GM12875 (cell line): ENCODE results near the gene NAGS.
"Not testable (repeated sequence)": the region's sequence is repeated elsewhere in the genome, so short reads cannot be mapped to it uniquely, and the experiment has no call there.

Experiments
- H3K4me3 ChIP-seq: one replicate; pipeline ENCODE4 v1.5.1; 2011; ENCODE audit warnings: low read depth, low read length, control low read depth
- CTCF ChIP-seq: IDR thresholded peaks from 2 replicates; pipeline ENCODE4 v1.5.1; 2011; ENCODE audit warnings: low read depth, mild to moderate bottlenecking, control low read depth, inconsistent platforms, low read length, moderate library complexity, borderline replicate concordance; ENCODE audit not compliant: insufficient read depth

The NAGS gene

GRCh38 chr17:43986225-43986981 lies 18.0 kb upstream of the NAGS start:
- no peak overlapping the region for H3K4me3 ChIP-seq
- TF ChIP-seq CTCF: no peak

- no peak for TF ChIP-seq CTCF
- H3K4me3 ChIP-seq: no peak overlapping the region
These were observed 17.0 kb upstream of the NAGS start for GRCh38 chr17:43987131-43988021.

GRCh38 chr17:43988301-43988700 lies 16.1 kb upstream of the NAGS start:
- H3K4me3 ChIP-seq: no peak overlapping the region
- TF ChIP-seq CTCF: no peak

- H3K4me3 ChIP-seq: no peak overlapping the region
- TF ChIP-seq CTCF: no peak
These were observed 11.8 kb upstream of the NAGS start for GRCh38 chr17:43992641-43993040.

- TF ChIP-seq CTCF: peak; percentile 83
- H3K4me3 ChIP-seq: no peak overlapping the region
These were observed 9.9 kb upstream of the NAGS start for GRCh38 chr17:43994272-43995149.

- no peak for TF ChIP-seq CTCF
- H3K4me3 ChIP-seq: no peak overlapping the region
These were observed 9.3 kb upstream of the NAGS start for GRCh38 chr17:43995150-43995471.

GRCh38 chr17:43997180-43997579 lies 7.2 kb upstream of the NAGS start:
- H3K4me3 ChIP-seq: not testable (repeated sequence)
